HUES64 (cell line): ENCODE results near the gene TNFRSF1A.

Source experiments
- H3K27ac ChIP-seq: 2 replicates; pipeline ENCODE4 v1.7.0; 2013; ENCODE audit warnings: low read depth, low read length, inconsistent platforms
- H3K27me3 ChIP-seq: 2 replicates; pipeline ENCODE4 v1.6.1; 2013; ENCODE audit warnings: mild to moderate bottlenecking, low read length; ENCODE audit not compliant: insufficient read depth
- H3K36me3 ChIP-seq: 2 replicates; pipeline ENCODE4 v1.6.1; 2013; ENCODE audit warnings: mild to moderate bottlenecking, low read length; ENCODE audit not compliant: insufficient read depth
- H3K4me1 ChIP-seq: 2 replicates; pipeline ENCODE4 v1.6.1; 2013; ENCODE audit warnings: mild to moderate bottlenecking, low read length, moderate library complexity; ENCODE audit not compliant: insufficient read depth
- H3K4me3 ChIP-seq: 2 replicates; pipeline ENCODE4 v1.5.1; 2013; ENCODE audit warnings: mild to moderate bottlenecking, low read length, moderate library complexity
- H3K9ac ChIP-seq: 2 replicates; pipeline ENCODE4 v1.6.1; 2013; ENCODE audit warnings: mild to moderate bottlenecking, low read depth, low read length
- H3K9me3 ChIP-seq: 2 replicates; pipeline ENCODE4 v1.6.1; 2013; ENCODE audit warnings: low read depth, low read length; ENCODE audit not compliant: insufficient read depth
- WGBS: fragments of 150-250, 120-280 bp; methylation state at CpG from one replicate; pipeline ENCODE4 v1.1.7; 2013; ENCODE audit warnings: missing lambda C conversion rate; 5-methylcytosine and 5-hydroxymethylcytosine counted together

Gene TNFRSF1A

DNA sequence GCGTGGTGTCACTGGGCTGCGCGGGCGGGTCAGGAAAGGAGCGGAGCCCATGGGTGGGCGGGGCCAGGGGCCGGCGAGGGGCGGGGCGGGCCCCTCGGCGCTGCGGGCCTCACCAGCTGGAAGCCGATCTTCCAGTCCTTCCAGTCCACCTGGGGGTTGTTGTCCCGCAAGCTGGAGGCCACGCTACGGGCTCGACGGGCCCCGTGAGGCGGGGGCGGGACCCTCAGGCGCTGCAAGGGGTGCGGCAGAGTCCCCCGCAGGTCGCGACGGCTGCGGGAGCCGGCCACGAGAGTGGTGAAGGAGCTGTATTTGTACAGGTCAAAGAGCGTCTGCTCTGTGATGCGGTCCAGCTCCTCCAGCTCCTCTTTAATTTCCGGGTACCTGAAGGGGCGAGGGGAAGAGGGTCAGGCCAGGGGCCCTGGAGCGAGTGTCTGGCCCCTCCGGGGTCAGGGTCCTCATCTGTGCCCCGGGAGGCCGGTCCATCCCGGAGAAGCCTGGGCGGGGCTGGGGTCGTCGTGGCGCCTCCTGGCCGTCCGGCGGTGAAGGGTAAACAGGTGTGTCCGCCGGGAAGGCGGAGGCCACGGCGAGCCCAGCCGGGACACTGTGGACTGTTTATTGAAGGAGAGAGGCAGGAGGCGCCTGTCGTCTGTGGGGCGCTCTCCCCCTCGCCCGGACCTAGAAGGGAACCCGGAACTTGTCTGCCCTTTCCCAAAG is 21.6 kb upstream of the TNFRSF1A start:
- Histone ChIP-seq H3K36me3 (peaks cover 26% of the 10 kb centered on the region; the same call in 1 of the 2 replicates), H3K9ac (peak overlapping the region; percentile 61), H3K27me3 (no peaks in the 10 kb centered on the region), H3K4me1 (peaks cover 11% of the 10 kb centered on the region), H3K27ac (peak overlapping the region; percentile 68; the same call in 1 of the 2 replicates), H3K4me3 (peak overlapping the region; percentile 68), H3K9me3 (no peaks in the 10 kb centered on the region)
- WGBS = 5% methylated on average over 59 of the region's 59 CpGs

GRCh38 chr12:6363010-6363329 is 21.1 kb upstream of the TNFRSF1A start:
- peaks cover 6% of the 10 kb centered on the region for H3K4me1 ChIP-seq

GRCh38 chr12:6362403-6362802 is 20.5 kb upstream of the TNFRSF1A start:
- no peaks in the 10 kb centered on the region for H3K27me3 ChIP-seq
- H3K4me3 ChIP-seq = no peak overlapping the region
- H3K36me3 ChIP-seq = peaks cover 26% of the 10 kb centered on the region; the same call in 1 of the 2 replicates
- H3K4me1 ChIP-seq = peaks cover 3% of the 10 kb centered on the region; the same call in 1 of the 2 replicates
- WGBS = 82% methylated on average over 3 of the region's 3 CpGs
- H3K27ac ChIP-seq = no peak overlapping the region
- H3K9me3 ChIP-seq = no peaks in the 10 kb centered on the region
- H3K9ac ChIP-seq = no peak overlapping the region

More at GRCh38 chr12:6363010-6363329, 21.1 kb upstream of the TNFRSF1A start:
- no peak overlapping the region for H3K27ac ChIP-seq
- H3K4me3 ChIP-seq = peak overlapping the region; percentile 68; the same call in 1 of the 2 replicates
- WGBS = 24% methylated on average over 4 of the region's 4 CpGs
- no peaks in the 10 kb centered on the region for H3K27me3 ChIP-seq
- H3K36me3 ChIP-seq = peaks cover 26% of the 10 kb centered on the region; the same call in 1 of the 2 replicates
- no peak overlapping the region for H3K9ac ChIP-seq
- no peaks in the 10 kb centered on the region for H3K9me3 ChIP-seq

DNA sequence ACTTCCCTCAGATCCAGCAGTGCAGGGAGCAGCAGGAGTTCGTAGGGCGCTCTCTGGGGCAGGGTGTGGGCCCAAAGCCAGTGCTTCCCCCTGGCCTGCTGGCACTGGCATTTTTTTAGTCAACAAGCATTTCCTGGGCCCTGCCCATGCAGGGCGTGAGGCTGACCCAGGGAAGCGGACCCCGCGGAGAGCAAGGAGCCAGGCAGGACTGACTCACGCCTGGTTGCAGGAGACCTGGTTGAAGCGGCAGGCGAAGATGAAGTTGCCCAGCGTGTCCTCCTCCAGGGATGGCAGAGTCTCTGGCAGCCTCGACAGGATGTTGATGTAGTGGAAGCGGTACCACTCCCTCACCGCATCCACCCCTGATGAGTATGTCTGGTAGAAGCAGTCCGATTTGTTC is 20.0 kb upstream of the TNFRSF1A start:
- Histone ChIP-seq H3K4me1 (peaks cover 3% of the 10 kb centered on the region; the same call in 1 of the 2 replicates), H3K27ac (no peak overlapping the region), H3K36me3 (peaks cover 26% of the 10 kb centered on the region; the same call in 1 of the 2 replicates), H3K9ac (no peak overlapping the region), H3K4me3 (no peak overlapping the region), H3K9me3 (no peaks in the 10 kb centered on the region), H3K27me3 (no peaks in the 10 kb centered on the region)
- WGBS = 94% methylated on average over 14 of the region's 14 CpGs

DNA sequence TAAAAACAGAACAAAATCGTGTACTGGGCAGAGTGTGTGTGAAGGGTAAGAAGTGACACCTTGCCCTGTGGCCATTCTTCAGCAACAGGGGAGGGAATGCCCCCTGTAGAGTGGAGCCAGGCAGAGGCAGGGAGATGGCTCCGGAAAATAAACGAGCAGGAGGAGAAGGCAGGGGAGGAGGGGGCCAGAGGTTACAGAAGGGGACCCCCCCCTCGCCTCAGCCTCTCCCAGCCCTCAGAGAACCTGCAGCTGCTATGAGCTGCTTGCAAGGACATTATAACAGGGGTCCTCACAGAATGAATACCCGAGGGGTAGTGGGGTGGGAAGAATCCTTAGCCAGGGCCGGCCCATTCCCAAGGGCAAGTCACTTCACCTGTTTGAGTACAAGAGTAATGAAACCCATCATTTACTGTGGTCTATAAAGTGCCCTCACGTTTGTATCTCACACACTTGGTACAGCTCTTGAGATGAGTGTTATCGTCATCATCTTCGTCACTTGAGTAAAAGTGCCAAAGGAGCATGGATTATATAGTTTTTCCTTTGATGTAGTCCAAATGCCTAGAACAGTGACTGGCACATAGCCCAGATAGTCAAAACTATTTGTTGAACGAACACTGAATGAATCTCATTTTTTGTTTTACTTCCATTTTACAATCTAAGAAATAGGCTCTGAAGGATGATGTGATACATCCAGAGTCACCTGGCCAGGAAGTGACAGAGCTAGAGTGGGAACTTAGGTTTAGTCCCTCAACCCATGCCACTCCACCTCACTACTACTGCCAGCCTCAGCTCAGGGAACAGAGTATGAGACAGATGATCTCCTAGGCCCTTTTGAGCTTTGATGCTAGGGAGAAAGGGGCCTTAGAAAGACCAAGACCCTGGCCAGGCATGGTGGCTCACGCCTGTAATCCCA is 19.0 kb upstream of the TNFRSF1A start:
- Histone ChIP-seq H3K27me3 (no peaks in the 10 kb centered on the region), H3K27ac (no peak overlapping the region), H3K9ac (no peak overlapping the region), H3K4me1 (peaks cover 3% of the 10 kb centered on the region; the same call in 1 of the 2 replicates), H3K4me3 (no peak overlapping the region), H3K36me3 (peaks cover 31% of the 10 kb centered on the region; the same call in 1 of the 2 replicates), H3K9me3 (no peaks in the 10 kb centered on the region)
- WGBS = 87% methylated on average over 10 of the region's 11 CpGs

DNA sequence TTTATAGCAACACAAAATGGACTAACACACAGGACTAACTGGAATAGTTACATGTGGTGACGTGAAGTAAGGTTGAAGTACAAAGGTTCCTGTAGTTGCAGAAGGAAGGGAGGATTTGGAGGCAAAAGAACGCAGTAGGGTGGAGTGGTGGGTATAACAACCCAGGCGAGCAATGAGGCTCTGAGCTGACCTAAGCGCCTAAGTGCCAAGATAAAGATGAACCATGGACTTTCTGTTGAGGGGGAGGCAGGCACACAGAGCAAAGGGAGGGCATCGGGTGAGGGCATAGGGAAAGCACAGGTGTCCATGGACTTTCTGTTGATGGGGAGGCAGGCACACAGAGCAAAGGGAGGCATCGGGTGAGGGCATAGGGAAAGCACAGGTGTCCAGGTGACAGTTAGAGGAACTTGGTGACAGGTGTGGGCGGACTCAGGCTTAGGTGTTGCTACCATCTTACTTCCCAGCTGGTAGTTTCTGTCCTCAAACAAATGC is 18.2 kb upstream of the TNFRSF1A start:
- Histone ChIP-seq H3K27ac (no peak overlapping the region), H3K9me3 (no peaks in the 10 kb centered on the region), H3K4me1 (peaks cover 3% of the 10 kb centered on the region; the same call in 1 of the 2 replicates), H3K36me3 (peaks cover 38% of the 10 kb centered on the region; the same call in 1 of the 2 replicates), H3K4me3 (no peak overlapping the region), H3K27me3 (no peaks in the 10 kb centered on the region), H3K9ac (no peak overlapping the region)
- 90% methylated on average over 7 of the region's 7 CpGs for WGBS

DNA sequence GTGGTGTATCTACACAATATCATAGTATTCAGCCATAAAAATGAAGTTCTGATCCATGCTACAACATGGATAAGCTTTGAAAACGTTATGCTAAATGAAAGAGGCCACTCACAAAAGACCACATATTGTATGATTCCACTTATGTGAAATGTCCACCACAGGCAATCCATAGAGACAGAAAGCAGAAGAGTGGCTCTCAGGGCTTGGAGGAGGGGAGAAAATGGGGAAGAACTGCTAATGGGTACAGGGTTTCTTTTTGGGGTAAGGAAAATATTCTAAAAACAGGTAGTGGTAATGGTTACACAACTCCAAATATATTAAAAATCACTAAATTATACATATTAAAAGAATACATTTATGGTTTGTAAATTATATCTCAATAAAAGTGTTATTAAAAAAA is 17.0 kb upstream of the TNFRSF1A start:
- H3K4me3 ChIP-seq = no peak overlapping the region
- H3K4me1 ChIP-seq = peaks cover 3% of the 10 kb centered on the region; the same call in 1 of the 2 replicates
- no peak overlapping the region for H3K27ac ChIP-seq
- H3K27me3 ChIP-seq = no peaks in the 10 kb centered on the region
- H3K36me3 ChIP-seq = peaks cover 44% of the 10 kb centered on the region; the same call in 1 of the 2 replicates
- H3K9ac ChIP-seq = no peak overlapping the region
- WGBS = 100% methylated on average over 1 of the region's 1 CpG
- no peaks in the 10 kb centered on the region for H3K9me3 ChIP-seq

DNA sequence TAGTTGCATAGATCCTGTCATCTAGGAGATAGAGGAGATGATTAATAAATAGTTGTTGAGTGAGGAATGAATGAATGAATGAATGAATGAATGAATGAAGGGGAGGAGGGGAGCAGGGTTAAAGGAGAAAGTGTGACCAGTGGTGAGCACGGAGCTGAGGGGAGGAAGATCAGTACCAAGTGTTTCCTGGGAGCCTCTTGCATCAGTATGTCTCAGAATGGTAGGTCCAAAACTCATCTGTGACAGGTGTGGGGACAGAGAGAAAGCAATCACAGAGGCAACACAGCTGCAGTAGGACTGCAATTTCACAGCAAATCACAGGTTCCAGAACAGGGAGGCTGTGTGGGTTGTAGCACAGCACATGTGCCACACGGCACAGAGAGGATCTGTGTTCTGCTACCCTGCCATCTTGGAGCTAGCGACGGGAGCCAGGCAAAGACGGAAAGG is 14.5 kb upstream of the TNFRSF1A start:
- H3K27ac ChIP-seq = no peak overlapping the region
- H3K36me3 ChIP-seq = peaks cover 46% of the 10 kb centered on the region; the same call in 1 of the 2 replicates
- no peak overlapping the region for H3K4me3 ChIP-seq
- 93% methylated on average over 5 of the region's 5 CpGs for WGBS
- no peak overlapping the region for H3K9ac ChIP-seq
- H3K9me3 ChIP-seq = no peaks in the 10 kb centered on the region
- no peaks in the 10 kb centered on the region for H3K4me1 ChIP-seq
- H3K27me3 ChIP-seq = no peaks in the 10 kb centered on the region

GRCh38 chr12:6355491-6356373 is 13.9 kb upstream of the TNFRSF1A start:
- Histone ChIP-seq H3K4me1 (no peaks in the 10 kb centered on the region), H3K9me3 (no peaks in the 10 kb centered on the region), H3K27me3 (no peaks in the 10 kb centered on the region), H3K9ac (no peak overlapping the region), H3K4me3 (no peak overlapping the region), H3K27ac (no peak overlapping the region), H3K36me3 (peaks cover 39% of the 10 kb centered on the region; the same call in 1 of the 2 replicates)
- WGBS = 73% methylated on average over 8 of the region's 8 CpGs
